Fibroblast of skin of left biceps (primary cell): ENCODE measurements around the gene MEGF8.
"Not testable (repeated sequence)": the region's sequence is repeated elsewhere in the genome, so short reads cannot be mapped to it uniquely, and the experiment has no call there.

Experiments
- DNase-seq, 2 experiments: peaks; one replicate each; pipeline ENCODE4 v3.0.0-alpha.2; 2013; ENCODE audit warnings: low read depth in 2 of 2

MEGF8 gene

DNA sequence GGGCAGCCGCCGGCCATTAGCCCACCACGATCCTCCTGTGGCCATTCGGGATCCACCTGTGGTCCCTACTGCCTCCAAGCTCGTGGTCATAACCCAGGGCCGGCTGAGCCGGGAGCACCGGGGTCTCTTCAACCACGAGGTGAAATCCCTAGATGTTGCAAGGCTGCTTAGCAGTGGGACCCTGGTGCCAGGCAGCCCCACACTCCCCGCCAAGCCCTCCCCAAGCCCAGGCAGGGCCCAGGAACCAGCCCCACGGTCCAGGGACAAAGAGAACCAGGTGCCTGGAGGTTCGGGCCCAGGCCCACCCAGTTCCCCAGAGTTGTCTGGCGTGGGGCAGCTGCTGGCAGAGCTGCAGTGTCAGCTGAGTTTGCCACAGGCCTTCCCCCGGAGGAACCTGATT, 15.7 kb upstream of the MEGF8 start:
- no peak for DNase-seq

DNA sequence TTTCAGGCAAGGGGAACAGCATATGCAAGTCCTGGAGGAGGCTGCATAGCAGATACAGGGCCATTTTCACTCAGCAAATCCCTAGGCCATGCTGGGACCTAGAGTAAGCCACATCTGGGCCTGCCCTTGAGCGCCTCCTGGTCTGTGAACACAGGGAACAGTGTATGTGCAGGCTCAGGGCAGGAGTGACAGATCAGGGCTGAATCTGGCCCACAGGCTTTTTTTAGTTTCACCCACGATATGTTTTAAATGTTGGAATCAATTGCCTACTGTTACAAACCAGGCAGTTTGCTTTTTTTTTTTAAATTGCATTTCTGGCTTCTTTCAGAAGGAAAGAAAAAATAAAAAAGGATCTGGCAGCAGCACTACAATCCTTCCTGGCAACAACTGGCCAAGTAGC, 13.8 kb upstream of the MEGF8 start:
- no peak for DNase-seq

DNA sequence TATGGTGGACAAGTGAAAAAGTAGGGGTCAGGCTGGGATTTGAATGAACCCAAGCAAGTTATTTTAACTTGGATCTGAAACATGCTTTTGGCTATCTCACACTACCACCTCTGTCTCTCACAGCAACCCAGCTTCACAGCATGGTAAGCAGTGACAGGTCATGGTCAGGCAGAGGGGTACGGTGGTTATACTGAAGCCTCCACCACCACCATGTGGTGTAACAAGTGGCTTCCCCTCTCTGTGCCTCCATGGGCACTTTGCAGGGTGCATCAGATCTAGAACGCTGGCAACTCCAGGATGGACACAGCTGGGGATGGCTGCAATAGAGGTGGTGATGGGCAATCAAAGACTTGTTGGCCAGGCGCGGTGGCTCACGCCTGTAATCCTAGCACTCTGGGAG, 13.1 kb upstream of the MEGF8 start:
- no peak for DNase-seq

DNA sequence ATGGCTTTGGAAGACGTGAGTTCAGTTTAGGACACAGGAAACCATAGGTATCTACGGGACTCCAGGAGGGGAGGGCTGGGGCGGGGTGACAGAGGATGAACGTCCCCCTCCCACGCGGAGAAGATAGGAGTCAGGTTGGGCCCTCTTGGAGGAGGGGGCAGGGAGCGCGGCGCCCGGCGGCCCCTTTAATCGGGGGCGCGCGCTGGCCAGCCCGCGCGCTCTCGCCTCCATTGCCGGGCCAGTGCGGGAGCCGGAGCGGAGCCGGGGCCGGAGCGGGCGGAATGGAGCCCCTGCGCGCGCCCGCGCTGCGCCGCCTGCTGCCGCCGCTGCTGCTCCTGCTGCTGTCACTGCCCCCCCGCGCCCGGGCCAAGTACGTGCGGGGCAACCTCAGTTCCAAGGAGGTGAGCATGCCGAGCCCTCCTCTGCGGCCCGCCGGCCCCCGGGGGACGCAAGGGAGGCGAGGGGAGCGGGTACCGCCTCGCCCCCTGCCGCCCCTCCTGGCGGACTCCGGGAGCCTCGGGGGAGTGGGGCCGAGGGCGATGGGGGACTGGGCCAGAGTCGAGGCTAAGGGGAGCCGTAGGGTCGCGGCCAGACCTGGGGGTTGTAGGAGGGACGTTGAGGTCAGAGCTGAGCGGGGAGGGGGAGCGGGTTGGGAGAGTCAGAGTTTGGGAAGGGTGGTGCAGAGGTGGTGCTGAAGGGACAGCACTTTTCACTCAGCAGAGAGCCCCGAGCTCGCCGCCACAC, 12.2 kb upstream of the MEGF8 start, which contains the start of gene TMEM145:
Gene TMEM145, plus strand, starts transcription at position 214 of the 744 bp plus-strand sequence. Its CDS starts 68 bp downstream, at position 282.
- DNase-seq, result no peak

DNA sequence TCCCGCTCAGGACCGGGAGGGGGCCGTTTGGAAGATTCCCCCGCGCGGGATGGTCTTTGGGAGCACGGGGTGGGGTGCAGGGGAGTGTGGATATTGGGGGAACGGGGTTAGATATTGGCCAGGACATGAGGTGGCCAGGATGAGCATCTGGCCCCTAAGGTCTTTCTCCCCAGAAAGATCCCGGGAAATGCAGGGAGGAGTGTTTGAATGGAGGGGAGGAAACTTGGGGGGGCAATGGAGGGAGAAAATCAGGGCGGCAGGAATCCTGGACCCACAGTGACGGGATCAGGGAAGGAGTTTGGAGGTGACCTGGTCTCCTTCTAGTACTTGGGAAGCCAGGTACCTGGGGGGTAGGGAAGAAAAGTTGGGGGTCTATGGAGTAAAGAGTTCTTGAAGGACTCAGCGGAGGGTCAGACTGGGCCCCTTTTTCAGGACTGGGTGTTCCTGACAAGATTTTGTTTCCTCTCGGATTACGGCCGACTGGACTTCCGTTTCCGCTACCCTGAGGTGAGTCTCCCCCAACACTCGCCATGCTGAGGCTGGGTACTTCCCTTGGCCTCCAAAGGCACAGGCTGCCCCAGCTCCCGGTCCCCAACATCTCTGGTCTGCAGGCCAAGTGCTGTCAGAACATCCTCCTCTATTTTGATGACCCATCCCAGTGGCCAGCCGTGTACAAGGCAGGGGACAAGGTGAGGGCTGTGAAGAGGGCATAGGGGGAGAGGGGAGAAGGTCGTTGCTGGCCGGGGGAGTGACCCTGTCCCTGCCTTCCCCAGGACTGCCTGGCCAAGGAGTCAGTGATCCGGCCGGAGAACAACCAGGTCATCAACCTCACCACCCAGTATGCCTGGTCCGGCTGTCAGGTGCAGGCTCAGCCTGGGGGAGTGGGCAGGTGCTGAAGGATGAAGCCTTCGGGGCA, 11.3 kb upstream of the MEGF8 start:
- DNase-seq, result no peak

DNA sequence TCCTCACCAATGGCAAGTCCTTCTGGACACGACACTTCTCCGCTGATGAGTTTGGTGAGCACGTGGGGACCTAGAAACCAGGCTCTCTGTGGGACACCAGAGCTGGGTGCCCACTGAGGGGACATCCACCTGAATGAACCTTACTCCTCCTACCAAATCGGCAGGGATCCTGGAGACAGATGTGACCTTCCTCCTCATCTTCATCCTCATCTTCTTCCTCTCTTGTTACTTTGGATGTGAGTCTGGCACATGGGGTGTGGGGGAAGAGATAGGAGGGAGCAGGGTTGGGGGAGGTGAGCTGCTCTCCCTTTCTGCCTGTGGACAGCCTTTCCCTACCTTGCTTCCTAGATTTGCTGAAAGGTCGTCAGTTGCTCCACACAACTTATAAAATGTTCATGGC, 10.4 kb upstream of the MEGF8 start:
- no peak for DNase-seq

DNA sequence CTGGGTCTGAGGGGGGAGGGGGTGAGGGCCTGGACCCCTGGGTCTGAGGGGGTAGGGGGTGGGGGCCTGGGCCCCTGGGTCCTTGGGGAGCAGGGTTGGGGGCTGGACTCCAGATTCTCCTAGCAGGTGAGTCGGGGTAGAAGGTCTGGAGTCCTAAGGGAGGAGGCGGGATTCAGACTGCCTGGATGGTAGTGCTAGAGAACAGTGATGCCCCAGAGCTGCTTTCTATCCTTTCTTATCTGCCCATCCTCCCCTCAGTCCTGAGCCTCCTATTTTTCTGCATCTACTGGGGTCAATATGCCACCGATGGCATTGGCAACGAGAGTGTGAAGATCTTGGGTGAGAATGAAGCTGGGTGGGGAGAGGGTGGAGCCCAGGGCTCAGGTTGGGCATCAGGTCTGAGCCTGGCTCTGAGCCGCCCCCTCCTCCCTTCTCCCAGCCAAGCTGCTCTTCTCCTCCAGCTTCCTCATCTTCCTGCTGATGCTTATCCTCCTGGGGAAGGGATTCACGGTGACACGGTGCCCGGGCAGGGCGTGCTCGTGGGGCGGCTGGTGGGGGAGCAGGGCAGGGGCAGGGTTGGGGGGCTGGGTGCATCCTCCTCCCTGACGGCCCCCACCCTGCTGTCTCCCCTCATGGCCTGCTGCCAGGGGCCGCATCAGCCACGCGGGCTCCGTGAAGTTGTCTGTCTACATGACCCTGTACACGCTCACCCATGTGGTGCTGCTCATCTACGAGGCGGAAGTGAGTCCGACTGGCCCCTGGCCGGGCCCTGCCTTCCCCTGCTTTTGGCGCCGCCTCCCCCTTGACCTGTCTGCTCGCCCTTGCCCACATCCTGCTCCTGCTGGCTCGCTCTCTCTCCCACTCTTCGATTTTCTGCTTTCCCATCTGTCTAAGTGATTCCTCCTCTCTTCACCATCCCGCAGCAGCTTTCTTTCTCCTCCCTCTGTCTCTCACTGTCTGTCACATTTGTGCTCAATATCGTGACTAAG, 8.9 kb upstream of the MEGF8 start:
- DNase-seq, result no peak

DNA sequence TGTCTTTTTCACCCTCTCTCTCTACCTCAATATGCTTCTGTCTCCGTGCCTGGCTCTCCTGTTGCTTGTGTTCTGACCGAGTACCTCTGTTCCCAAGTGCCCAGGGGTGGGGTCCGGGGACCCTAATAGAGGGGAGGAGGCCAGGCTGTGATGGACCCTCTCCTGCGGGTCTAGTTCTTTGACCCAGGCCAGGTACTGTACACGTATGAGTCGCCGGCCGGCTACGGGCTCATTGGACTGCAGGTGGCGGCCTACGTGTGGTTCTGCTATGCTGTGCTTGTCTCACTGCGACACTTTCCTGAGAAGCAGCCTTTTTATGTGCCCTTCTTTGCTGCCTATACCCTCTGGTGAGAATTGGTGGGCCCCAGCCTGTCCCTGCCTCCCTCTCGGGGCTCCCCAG, 7.9 kb upstream of the MEGF8 start:
- DNase-seq, result no peak

DNA sequence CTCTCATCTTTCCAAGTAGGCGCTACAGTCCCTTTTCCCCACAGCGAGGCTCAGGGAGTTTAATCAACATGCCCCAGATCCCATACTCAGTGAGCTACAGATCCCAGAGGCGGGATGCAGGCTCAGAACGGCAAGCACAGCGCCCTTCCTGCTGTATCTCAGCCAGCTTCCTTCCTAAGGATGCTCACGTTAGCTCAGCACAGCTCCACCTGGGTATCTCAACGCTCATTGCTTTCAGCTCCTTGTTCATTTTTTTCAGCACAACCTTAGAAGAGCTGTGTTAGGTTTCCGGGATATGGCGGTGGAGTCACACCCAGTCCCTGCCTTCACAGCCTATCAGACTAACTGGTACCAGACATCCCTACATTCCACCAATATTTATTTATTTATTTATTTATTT, 3.1 kb upstream of the MEGF8 start:
- no peak for DNase-seq

DNA sequence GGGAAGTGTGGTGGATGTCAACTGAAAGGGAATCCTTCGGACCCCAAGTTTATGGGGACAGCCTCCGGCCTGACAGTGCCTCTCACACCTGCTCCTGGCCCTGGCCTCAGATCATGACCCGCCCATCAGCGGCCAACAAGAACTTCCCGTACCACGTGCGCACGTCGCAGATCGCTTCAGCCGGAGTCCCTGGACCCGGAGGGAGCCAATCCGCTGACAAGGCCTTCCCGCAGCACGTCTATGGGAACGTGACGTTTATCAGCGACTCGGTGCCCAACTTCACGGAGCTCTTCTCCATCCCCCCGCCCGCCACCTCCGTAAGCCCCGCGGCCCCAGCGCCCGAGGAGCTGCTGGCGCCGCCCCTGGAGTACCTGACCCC, 2.0 kb upstream of the MEGF8 start:
- no peak for DNase-seq

DNA sequence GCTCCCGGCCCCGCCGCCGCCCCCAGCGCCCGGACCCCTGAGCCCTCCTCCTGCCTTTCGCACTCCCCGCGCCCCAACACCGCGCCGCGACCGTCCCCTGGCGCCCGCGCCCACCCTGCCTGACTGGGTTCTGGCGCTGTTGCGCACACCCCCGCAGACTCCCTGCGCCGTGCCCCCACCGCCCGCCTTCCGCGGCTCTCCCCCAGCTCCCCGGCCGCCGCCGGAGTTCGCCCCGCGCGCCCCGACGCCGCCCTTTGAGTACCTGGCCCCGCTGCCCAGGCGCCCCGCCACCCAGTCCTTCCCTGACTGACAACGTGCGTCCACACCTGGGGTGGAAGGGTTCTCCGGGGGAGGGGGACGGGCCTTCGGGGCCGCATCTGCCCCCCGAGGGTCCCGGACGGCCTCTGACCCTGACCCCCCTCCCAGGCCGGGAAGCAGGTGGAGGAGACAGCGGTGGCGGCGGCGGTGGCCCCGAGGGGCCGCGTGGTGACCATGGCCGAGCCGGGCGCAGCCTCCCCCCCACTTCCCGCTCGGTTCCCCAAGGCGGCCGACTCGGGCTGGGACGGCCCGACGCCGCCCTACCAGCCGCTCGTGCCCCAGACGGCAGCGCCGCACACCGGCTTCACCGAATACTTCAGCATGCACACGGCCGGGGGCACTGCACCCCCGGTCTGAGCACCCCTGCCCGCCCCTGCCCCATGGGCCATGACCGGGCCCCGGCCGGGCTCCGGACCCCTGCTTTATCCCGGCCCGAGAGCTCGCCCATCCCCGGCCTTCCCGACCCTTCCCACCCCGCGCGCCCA, 1.4 kb upstream of the MEGF8 start:
- DNase-seq, result no peak

DNA sequence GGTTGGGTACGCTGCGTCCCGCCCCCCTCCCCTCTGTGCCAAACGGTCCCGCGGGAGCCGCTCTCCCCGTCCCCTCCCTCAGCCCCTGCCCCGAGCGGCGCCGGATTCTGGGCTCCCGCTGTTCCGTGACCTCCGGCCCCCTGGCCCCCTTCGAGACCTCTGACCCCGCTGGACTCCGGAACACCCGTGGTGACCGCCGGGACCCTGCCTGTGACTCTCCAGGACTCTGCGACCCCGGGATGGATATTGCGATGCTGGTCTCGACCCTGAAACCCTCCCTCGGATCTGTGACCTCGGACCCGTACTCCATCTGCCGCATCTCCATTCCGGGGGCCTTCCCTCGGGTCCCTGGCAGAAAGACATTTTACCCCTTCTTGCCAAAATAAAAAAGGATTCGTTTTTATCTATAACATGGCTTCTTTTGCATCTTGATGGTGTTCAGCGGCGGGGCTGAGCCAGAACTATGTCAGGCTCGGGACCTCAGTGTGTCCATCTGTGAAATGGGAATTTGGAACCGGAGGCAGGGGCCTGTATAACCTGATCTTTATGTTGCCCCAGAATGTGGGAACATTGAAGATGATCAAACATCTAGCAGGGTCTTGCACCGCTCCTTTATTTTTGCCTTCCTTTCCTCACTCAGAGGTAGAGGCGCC, 654 bp upstream of the MEGF8 start:
- no peak for DNase-seq

DNA sequence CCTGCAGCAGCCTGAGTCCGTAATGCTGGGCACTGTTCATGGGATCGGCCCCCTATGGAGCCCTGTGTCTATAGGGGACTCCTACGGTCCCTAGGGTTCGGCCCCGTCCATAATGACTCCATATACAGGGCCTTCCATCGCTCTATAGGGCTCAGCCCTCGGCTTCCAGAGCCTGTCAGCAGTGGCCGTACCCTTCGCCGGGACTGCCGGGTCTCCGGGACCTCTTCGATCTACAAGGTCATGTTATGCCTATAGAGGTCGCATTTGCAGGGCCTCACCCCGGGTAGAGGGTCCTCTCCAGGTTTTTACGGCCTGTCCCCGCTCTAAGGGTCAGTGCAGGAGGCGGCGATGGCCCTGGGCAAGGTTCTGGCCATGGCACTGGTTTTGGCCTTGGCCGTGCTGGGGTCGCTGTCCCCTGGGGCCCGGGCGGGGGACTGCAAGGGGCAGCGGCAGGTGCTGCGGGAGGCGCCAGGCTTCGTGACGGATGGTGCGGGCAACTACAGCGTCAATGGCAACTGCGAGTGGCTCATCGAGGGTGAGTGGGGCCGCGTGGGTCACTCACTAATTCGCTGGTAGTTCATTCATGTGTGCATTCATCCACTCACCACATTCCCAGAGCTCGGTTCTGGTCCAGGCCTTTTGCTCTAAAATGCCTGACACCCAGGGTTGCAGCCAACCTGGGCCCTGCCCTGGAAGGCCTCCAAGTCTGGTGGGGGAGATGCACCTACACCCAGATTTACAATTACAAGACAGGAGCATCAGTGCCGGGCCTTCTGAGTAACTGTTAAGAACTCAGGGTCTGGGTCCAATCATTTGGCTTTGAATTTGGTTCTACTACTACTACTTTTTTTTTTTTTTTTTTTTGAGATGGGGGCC, 699 bp downstream of the MEGF8 start:
- no peak for DNase-seq

DNA sequence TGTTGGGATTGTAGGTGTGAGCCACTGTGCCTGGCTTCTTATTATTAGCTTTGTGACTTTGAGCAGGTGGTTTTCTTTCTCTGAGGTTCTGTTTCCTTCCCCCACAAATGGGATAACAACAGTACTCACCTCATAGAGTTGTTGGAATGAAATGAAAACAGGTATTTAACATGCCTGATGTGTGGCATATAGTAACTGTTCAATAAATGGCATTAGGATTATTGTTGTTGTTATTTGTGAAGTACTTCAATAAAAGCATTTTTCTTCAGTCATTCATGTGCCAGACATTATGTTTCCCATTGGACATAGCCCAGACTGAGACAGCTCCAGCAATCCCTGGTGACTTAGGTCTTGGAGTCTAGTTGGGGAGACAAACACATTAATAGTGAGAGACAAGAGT, 1.5 kb downstream of the MEGF8 start:
- no peak for DNase-seq

DNA sequence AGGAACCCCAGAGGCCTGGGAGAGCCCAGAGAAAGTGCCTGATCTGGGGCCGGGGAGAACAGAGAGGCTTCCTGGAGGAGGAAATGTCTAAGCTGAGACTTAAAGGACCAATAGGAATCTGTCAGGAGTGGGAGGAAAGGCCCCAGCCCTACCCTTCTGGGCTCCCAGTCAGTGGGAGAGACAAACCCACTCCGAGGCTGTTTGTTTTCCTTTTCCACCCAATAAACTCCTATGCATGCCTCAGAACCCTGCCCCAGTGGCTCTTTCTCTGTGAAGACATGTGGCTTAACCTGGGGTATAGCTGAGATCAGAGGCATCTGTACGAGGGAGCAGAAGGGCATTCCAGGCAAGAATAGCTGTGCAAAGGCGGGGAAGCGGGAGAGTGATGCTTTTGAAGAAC, 1.9 kb downstream of the MEGF8 start:
- no peak for DNase-seq

DNA sequence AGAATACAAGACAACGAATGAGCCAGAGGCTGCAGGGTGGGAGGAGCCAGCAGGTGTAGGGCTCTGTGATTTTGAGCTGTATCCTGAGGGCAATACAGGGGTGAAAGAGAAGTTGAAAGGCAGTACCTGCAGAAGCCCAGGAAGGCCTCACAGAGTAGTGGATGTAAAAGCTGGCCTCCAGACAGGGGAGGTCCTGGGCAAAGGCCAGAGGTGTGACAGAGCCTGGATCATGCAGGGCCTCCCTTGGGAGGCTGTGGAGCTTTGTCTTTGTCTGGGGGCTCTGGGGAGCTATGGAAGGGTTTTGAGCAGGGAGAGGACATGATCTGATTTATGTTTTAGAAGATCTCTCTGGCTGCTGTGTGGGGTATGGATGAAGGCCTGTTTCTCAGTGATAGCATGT, 2.7 kb downstream of the MEGF8 start:
- DNase-seq, result no peak

DNA sequence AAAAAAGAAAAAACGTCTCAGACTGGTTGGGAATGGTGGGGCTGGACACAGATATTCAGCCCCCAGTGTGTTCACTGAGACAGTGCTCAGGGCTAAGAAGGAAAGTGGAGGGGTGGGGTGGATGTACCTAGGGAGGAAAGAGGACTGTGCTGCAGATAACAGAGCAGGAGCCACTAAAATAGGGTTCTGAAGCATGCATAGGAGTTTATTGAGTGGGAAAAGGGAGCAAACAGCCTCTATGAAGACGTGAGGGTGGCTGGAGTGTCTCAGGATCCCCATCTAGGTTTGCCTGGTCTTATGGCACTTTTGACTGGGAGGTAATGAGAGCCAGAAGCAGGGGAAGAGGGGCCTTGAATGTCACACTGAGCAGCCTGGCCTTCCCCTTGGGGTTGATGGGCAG, 3.4 kb downstream of the MEGF8 start:
- no peak for DNase-seq

DNA sequence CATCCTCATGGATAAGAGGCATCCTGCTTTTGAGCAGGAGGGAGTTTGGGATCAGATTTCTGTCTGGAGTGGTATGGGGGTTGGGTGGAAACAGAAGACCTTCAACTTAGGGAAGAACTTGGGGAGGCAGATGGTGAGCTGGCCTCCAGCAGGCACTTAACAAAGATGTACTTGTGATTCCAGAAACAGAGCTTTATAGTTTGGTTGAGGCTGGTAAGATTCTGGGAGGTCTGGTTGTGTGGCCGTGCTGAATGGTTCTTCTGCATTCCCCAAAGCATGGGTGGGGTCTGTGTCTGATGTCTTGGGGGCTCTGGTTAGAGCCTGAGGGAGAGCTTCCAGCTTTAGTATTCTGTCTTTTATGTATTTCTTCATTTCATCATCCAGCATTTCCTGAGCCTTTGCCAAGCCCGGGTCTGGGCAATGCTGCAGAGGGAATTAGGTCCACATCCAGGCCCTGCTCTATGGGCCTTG, 4.8 kb downstream of the MEGF8 start:
- peak; percentile 42 to 43 for DNase-seq

DNA sequence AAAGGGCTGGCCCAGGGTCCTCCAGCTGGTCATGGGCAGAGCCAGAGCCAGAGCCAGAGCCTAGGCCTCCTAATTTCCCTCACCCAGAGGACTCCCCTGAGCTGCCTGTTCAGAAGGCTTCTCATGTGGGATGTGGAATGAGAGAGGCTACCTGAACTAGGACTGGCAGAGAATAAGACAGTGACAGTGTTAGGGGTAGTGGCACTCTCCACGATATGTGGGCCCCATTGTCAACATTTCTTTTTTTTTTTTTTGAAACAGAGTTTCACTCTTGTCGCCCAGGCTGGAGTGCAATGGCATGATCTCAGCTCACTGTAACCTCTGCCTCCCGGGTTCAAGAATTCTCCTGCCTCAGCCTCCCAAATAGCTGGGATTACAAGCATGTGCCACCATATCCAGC, 5.9 kb downstream of the MEGF8 start:
- DNase-seq, result not testable (repeated sequence)
